GM23338 (cell line): ENCODE data around the gene WIPF3. TPM values are rescaled to one million over a fixed set of nuclear protein-coding genes. Genes with fewer than 3 reads are reported as not detected.

Experiments
- ATAC-seq: fragments of 200-7000 bp; cut with Tn5 transposase; 3 replicates; pipeline ENCODE4 v1.9.1; 2020
- DNase-seq: peaks from one replicate; pipeline ENCODE4 v3.0.0-alpha.2; 2015; ENCODE audit warnings: low spot score
- H2AFZ ChIP-seq: fragments of 200-600 bp; sonication (generic); 2 replicates; pipeline ENCODE4 v1.8.0; 2016; ENCODE audit warnings: antibody characterized with exemption, mild to moderate bottlenecking, moderate library complexity
- H3F3A ChIP-seq: fragments of 200-600 bp; sonication (generic); replicated peaks from 2 replicates; pipeline ENCODE4 v1.8.0; 2017; ENCODE audit warnings: antibody characterized with exemption, mixed run types, low read depth
- H3K27ac ChIP-seq: fragments of 200-600 bp; sonication (generic); 2 replicates; pipeline ENCODE4 v1.6.1; 2016; ENCODE audit warnings: low read depth
- H3K27me3 ChIP-seq: fragments of 200-600 bp; sonication (generic); 2 replicates; pipeline ENCODE4 v1.8.0; 2016; ENCODE audit warnings: mild to moderate bottlenecking, mixed run types, moderate library complexity; ENCODE audit not compliant: insufficient read depth
- H3K36me3 ChIP-seq: fragments of 200-600 bp; sonication (generic); 2 replicates; pipeline ENCODE4 v1.8.0; 2016; ENCODE audit warnings: mild to moderate bottlenecking; ENCODE audit not compliant: insufficient read depth
- H3K4me1 ChIP-seq: fragments of 200-600 bp; sonication (generic); 2 replicates; pipeline ENCODE4 v1.8.0; 2016; ENCODE audit warnings: mild to moderate bottlenecking, moderate library complexity; ENCODE audit not compliant: insufficient read depth
- H3K4me2 ChIP-seq: fragments of 200-600 bp; sonication (generic); 2 replicates; pipeline ENCODE4 v1.7.1; 2017; ENCODE audit warnings: mixed run types
- H3K4me3 ChIP-seq: fragments of 200-600 bp; sonication (generic); 2 replicates; pipeline ENCODE4 v1.6.1; 2016; ENCODE audit warnings: mixed run types
- H3K79me2 ChIP-seq: fragments of 200-600 bp; sonication (generic); replicated peaks from 2 replicates; pipeline ENCODE4 v1.8.0; 2017; ENCODE audit warnings: mild to moderate bottlenecking; ENCODE audit not compliant: insufficient read depth
- H3K9me2 ChIP-seq: fragments of 200-600 bp; sonication (generic); 2 replicates; pipeline ENCODE4 v1.8.0; 2017; ENCODE audit not compliant: insufficient read depth
- H4K20me1 ChIP-seq: fragments of 200-600 bp; sonication (generic); replicated peaks from 2 replicates; pipeline ENCODE4 v1.8.0; 2017; ENCODE audit warnings: mild to moderate bottlenecking; ENCODE audit not compliant: insufficient read depth
- H3K27ac Mint-ChIP-seq: 2 replicates; pipeline ENCODE4 v1.8.0; 2020; ENCODE audit warnings: inconsistent platforms, mild to moderate bottlenecking, moderate library complexity, mixed read lengths
- H3K27me3 Mint-ChIP-seq: 3 replicates; pipeline ENCODE4 v1.8.0; 2022; ENCODE audit warnings: low read depth, mild to moderate bottlenecking, moderate library complexity, mixed read lengths, inconsistent platforms; ENCODE audit not compliant: insufficient read depth, poor library complexity
- H3K36me3 Mint-ChIP-seq: 3 replicates; pipeline ENCODE4 v1.8.0; 2021; ENCODE audit warnings: low read depth, mild to moderate bottlenecking, inconsistent platforms, moderate library complexity, mixed read lengths
- H3K4me1 Mint-ChIP-seq: 3 replicates; pipeline ENCODE4 v1.8.0; 2020; ENCODE audit warnings: mild to moderate bottlenecking, inconsistent platforms, mixed read lengths
- H3K4me3 Mint-ChIP-seq: 3 replicates; pipeline ENCODE4 v1.8.0; 2021; ENCODE audit warnings: moderate library complexity, mild to moderate bottlenecking, inconsistent platforms, mixed read lengths
- H3K9me3 Mint-ChIP-seq: 3 replicates; pipeline ENCODE4 v1.8.0; 2020; ENCODE audit warnings: moderate library complexity, mild to moderate bottlenecking, inconsistent platforms, mixed read lengths
- CREB1 ChIP-seq: fragments of 250-450 bp; sonication (Bioruptor Pico); IDR thresholded peaks from 2 replicates; pipeline ENCODE4 v1.5.0; 2020; ENCODE audit warnings: low read depth, mild to moderate bottlenecking, moderate library complexity
- ETS1 ChIP-seq: IDR thresholded peaks from 2 replicates; pipeline ENCODE4 v1.6.1; 2016; ENCODE audit warnings: antibody characterized with exemption
- EZH2 ChIP-seq: fragments of 200-600 bp; sonication (generic); IDR thresholded peaks from one replicate; pipeline ENCODE4 v1.8.0; 2017; ENCODE audit warnings: antibody characterized with exemption, mild to moderate bottlenecking, low read depth; ENCODE audit not compliant: unreplicated experiment
- EZH2phosphoT487 ChIP-seq: fragments of 200-600 bp; sonication (generic); IDR thresholded peaks from one replicate; pipeline ENCODE4 v1.8.1; 2018; ENCODE audit warnings: antibody characterized with exemption; ENCODE audit not compliant: unreplicated experiment
- JUNB ChIP-seq: IDR thresholded peaks from one replicate; pipeline ENCODE4 v1.6.1; 2016; ENCODE audit warnings: antibody characterized with exemption; ENCODE audit not compliant: unreplicated experiment
- NANOG ChIP-seq: IDR thresholded peaks from 2 replicates; pipeline ENCODE4 v1.6.1; 2016; ENCODE audit warnings: antibody characterized with exemption, borderline replicate concordance
- POLR2AphosphoS5 ChIP-seq: IDR thresholded peaks from 2 replicates; pipeline ENCODE4 v1.6.1; 2016; ENCODE audit warnings: antibody characterized with exemption, low read depth
- REST ChIP-seq: IDR thresholded peaks from one replicate; pipeline ENCODE4 v1.6.1; 2018; ENCODE audit warnings: antibody characterized with exemption; ENCODE audit not compliant: unreplicated experiment
- STAT1 ChIP-seq: IDR thresholded peaks from one replicate; pipeline ENCODE4 v1.6.1; 2016; ENCODE audit warnings: antibody characterized with exemption; ENCODE audit not compliant: unreplicated experiment
- ZNF331 ChIP-seq: fragments of 250-450 bp; sonication (Bioruptor Pico); IDR thresholded peaks from 2 replicates; pipeline ENCODE4 v1.5.0; 2020; ENCODE audit warnings: low read depth, mild to moderate bottlenecking, moderate library complexity
- polyA plus RNA-seq: library from polyadenylated mRNA; unstranded; fragments of >200 nt; fragmentation: Nextera tagmentation; extraction: Ambion mirVana; gene quantifications from 2 replicates; pipeline ENCODE4 v1.2.1, GENCODE V29; 2016
- total RNA-seq: library from RNA; depleted of rRNA; stranded (reverse); fragments of >200 nt; shearing (Covaris generic); gene quantifications from 2 replicates; pipeline ENCODE4 v1.2.3, GENCODE V29; 2014

WIPF3 gene
- total and polyA plus RNA-seq, 2 experiments from 2014 or later = 5.7 to 11.4 TPM

- no peak for TF ChIP-seq STAT1
- TF ChIP-seq ZNF331 = no peak
- TF ChIP-seq JUNB = no peak
- no peak for TF ChIP-seq NANOG
- TF ChIP-seq POLR2AphosphoS5 = no peak
- no peak for TF ChIP-seq CREB1
- TF ChIP-seq EZH2 = no peak
- no peak for TF ChIP-seq REST
- TF ChIP-seq EZH2phosphoT487 = no peak
Observed at GRCh38 chr7:29919790-29920189, 113.5 kb downstream of the WIPF3 start (continued).

GRCh38 chr7:29920491-29920890 lies 114.2 kb downstream of the WIPF3 start:
- peaks cover 10% of the 10 kb centered on the region; the same call in 2 of the 3 replicates for H3K36me3 Mint-ChIP-seq
- Histone ChIP-seq H3K4me2 (no peak overlapping the region), H4K20me1 (peaks cover 15% of the 10 kb centered on the region), H3K79me2 (no peaks in the 10 kb centered on the region), H3K4me1 (no peaks in the 10 kb centered on the region), H3K9me2 (no peaks in the 10 kb centered on the region), H3K4me3 (no peak overlapping the region), H3K27ac (no peak overlapping the region), H2AFZ (no peak overlapping the region), H3F3A (no peaks in the 10 kb centered on the region), H3K36me3 (peaks cover 4% of the 10 kb centered on the region; the same call in 1 of the 2 replicates), H3K27me3 (no peaks in the 10 kb centered on the region)
- no peak for TF ChIP-seq EZH2phosphoT487
- TF ChIP-seq STAT1 = no peak
- no peak for TF ChIP-seq CREB1
- no peak for TF ChIP-seq ETS1
- no peak for TF ChIP-seq NANOG
- TF ChIP-seq POLR2AphosphoS5 = no peak
- no peaks in the 10 kb centered on the region; the same call in 2 of the 3 replicates for H3K4me1 Mint-ChIP-seq
- H3K27ac Mint-ChIP-seq = no peak overlapping the region
- no peaks in the 10 kb centered on the region for H3K9me3 Mint-ChIP-seq
- H3K4me3 Mint-ChIP-seq = no peak overlapping the region
- ATAC-seq = no peak
- peaks cover 2% of the 10 kb centered on the region for H3K27me3 Mint-ChIP-seq
- DNase-seq = no peak
